ENCODE results near the gene DMRTB1.

DNA sequence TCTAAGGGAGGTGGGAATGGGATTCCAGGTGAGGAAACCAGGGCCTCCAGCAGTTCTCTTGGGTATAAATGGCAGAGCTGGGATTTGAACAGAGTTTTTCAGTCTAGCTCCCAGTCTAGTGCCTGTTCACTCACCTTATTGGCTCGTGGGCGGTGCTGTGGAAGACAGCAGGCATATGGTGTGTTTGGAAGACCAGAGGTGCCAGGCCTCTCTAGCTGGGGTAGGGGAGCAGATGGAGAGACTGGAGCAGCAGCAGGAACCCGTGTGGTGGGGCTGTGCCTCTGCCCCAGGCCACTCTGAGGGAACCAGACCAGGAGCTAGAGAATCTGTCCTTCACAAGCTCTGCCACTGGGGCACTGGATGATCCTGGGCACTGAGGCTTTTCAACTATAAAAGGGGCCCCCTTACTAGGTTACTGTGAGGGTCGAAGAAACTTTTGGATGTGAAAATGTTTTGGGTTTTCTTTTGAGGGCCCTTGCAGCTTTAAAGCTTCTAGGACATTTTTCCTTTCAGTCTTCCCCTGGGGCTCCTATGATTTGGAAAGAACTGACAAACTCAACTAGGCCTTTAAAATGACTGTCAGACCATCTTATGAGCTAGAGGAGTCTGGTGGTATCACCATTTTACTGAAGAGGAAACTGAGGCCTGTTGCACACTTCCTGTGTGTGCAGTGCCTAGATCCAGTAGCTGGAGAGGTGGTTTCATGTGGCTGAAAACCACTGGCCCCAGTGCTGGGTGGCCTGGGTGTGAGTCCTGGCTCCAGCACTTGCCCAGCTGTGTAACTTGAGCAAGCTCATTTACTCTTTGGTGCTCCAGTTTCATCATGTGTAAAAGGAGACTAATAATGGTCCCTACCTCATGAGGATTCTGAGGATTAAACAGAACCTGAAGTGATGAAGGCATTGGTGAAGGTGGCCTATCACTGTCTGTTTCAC is 6.1 kb downstream of the DMRTB1 start:
- TF ChIP-seq EZH2phosphoT487 (IDR thresholded peaks at IDR 0.05; ENCODE audit: insufficient read depth, low read depth) (no peak), EZH2 (IDR thresholded peaks at IDR 0.05; ENCODE audit: insufficient read depth, poor library complexity, severe bottlenecking) (no peak)
